SK-N-SH (cell line): ENCODE measurements around the gene CEP170B. TPM values are rescaled to one million over a fixed set of nuclear protein-coding genes. Genes with fewer than 3 reads are reported as not detected.

Source experiments
- CTCF ChIA-PET: fragments of 300-600, 350-600 bp; formaldehyde crosslinking; extraction: SDS; loops from one replicate; lab custom pipeline; 2021; lab: Yijun Ruan, JAX
- POLR2A ChIA-PET: fragments of 350-600 bp; sonication (Branson Sonifier 250); formaldehyde crosslinking; extraction: SDS; loops from one replicate; lab custom pipeline; 2020; ENCODE audit warnings: antibody characterized with exemption, inconsistent platforms; lab: Yijun Ruan, JAX
- DNase-seq: peaks from one replicate; pipeline ENCODE4 v3.0.0; 2012
- H2AFZ ChIP-seq: fragments of 200-600 bp; sonication (generic); 2 replicates; pipeline ENCODE4 v1.8.1; 2016; ENCODE audit warnings: antibody characterized with exemption, mild to moderate bottlenecking, low read depth
- H3F3A ChIP-seq: fragments of 200-600 bp; sonication (generic); replicated peaks from 2 replicates; pipeline ENCODE3; 2016; ENCODE audit warnings: antibody characterized with exemption, mild to moderate bottlenecking; ENCODE audit not compliant: insufficient read depth
- H3K27ac ChIP-seq, 2 experiments: fragments of 200-500 bp in 1 of 2; fragments of 200-600 bp in 1 of 2; sonication (Bioruptor generic) in 1 of 2; sonication (generic), shearing (Covaris generic) in 1 of 2; 2 replicates each; pipeline versions ENCODE4 v1.5.1 to v1.6.1; 2014 to 2016; ENCODE audit warnings: low read depth in 2 of 2, inconsistent platforms in 1 of 2, low read length in 1 of 2, mild to moderate bottlenecking in 1 of 2, mixed read lengths in 1 of 2
- H3K27me3 ChIP-seq: fragments of 200-600 bp; sonication (generic), shearing (Covaris generic); 2 replicates; pipeline ENCODE4 v1.6.1; 2016; ENCODE audit warnings: mixed run types; ENCODE audit not compliant: insufficient read depth
- H3K36me3 ChIP-seq, 2 experiments: fragments of 200-500 bp in 1 of 2; fragments of 200-600 bp in 1 of 2; sonication (Bioruptor generic) in 1 of 2; sonication (generic) in 1 of 2; replicated peaks in 1 of 2; 2 replicates each; pipeline versions ENCODE3 to v1.5.1; 2014 to 2016; ENCODE audit warnings: low read length in 1 of 2, mild to moderate bottlenecking in 1 of 2; ENCODE audit not compliant: insufficient read depth in 2 of 2, control insufficient read depth in 1 of 2
- H3K4me1 ChIP-seq, 2 experiments: fragments of 200-500 bp in 1 of 2; fragments of 200-600 bp in 1 of 2; sonication (Bioruptor generic) in 1 of 2; sonication (generic), shearing (Covaris generic) in 1 of 2; 2 replicates each; pipeline versions ENCODE4 v1.5.1 to v1.6.1; 2014 to 2016; ENCODE audit warnings: low read depth in 1 of 2, low read length in 1 of 2, mixed run types in 1 of 2; ENCODE audit not compliant: insufficient read depth in 2 of 2, control insufficient read depth in 1 of 2
- H3K4me2 ChIP-seq: fragments of 200-600 bp; sonication (generic), shearing (Covaris generic); 2 replicates; pipeline ENCODE4 v1.6.1; 2017; ENCODE audit warnings: mixed run types
- H3K4me3 ChIP-seq, 2 experiments: fragments of 200-500 bp in 1 of 2; fragments of 200-600 bp in 1 of 2; sonication (Bioruptor generic) in 1 of 2; sonication (generic), shearing (Covaris generic) in 1 of 2; 2 replicates each; pipeline versions ENCODE4 v1.5.1 to v1.8.1; 2014 to 2016; ENCODE audit warnings: low read depth in 2 of 2, inconsistent platforms in 1 of 2, low read length in 1 of 2, mild to moderate bottlenecking in 1 of 2, mixed read lengths in 1 of 2, moderate library complexity in 1 of 2
- H3K79me2 ChIP-seq: fragments of 200-600 bp; sonication (generic); 2 replicates; pipeline ENCODE4 v1.8.1; 2017; ENCODE audit warnings: mild to moderate bottlenecking; ENCODE audit not compliant: insufficient read depth
- H3K9ac ChIP-seq: fragments of 200-600 bp; sonication (generic); 2 replicates; pipeline ENCODE4 v1.6.1; 2017; ENCODE audit warnings: mixed run types
- H3K9me2 ChIP-seq: fragments of 200-600 bp; sonication (generic); 2 replicates; pipeline ENCODE4 v1.6.1; 2017; ENCODE audit warnings: mixed run types
- H3K9me3 ChIP-seq: fragments of 200-600 bp; sonication (generic); 2 replicates; pipeline ENCODE4 v1.6.1; 2017; ENCODE audit warnings: mixed run types, mild to moderate bottlenecking, moderate library complexity
- H4K20me1 ChIP-seq: fragments of 200-600 bp; sonication (generic); 2 replicates; pipeline ENCODE4 v1.6.1; 2017; ENCODE audit warnings: mild to moderate bottlenecking, mixed run types; ENCODE audit not compliant: insufficient read depth
- EP300 ChIP-seq, 2 experiments: IDR thresholded peaks; 2 replicates each; pipeline versions ENCODE4 v1.4.0 to v1.6.1; 2012; ENCODE audit warnings: borderline replicate concordance in 1 of 2, low read depth in 1 of 2, low read length in 1 of 2
- EZH2phosphoT487 ChIP-seq: fragments of 200-600 bp; sonication (generic); IDR thresholded peaks from 2 replicates; pipeline ENCODE4 v1.6.1; 2017; ENCODE audit warnings: low read depth, mixed run types, mild to moderate bottlenecking, antibody characterized with exemption, moderate library complexity, borderline replicate concordance
- FOXM1 ChIP-seq: IDR thresholded peaks from 2 replicates; pipeline ENCODE4 v1.4.0; 2012; ENCODE audit warnings: low read depth, mild to moderate bottlenecking
- GABPA ChIP-seq: IDR thresholded peaks from 2 replicates; pipeline ENCODE4 v1.4.0; 2012; ENCODE audit warnings: low read depth, mild to moderate bottlenecking
- POLR2AphosphoS5 ChIP-seq: IDR thresholded peaks from 2 replicates; pipeline ENCODE4 v1.6.1; 2012; ENCODE audit warnings: low read depth, low read length
- RAD21 ChIP-seq: IDR thresholded peaks from 2 replicates; pipeline ENCODE4 v1.6.1; 2012; ENCODE audit warnings: mild to moderate bottlenecking, low read length
- RCOR1 ChIP-seq: fragments of 150-350 bp; IDR thresholded peaks from 2 replicates; pipeline ENCODE4 v1.6.1; 2017; ENCODE audit warnings: antibody characterized with exemption, low read length
- RFX5 ChIP-seq: IDR thresholded peaks from 2 replicates; pipeline ENCODE4 v1.6.1; 2012; ENCODE audit warnings: mild to moderate bottlenecking, improper control_type of control experiment, low read length
- SMC3 ChIP-seq: IDR thresholded peaks from 2 replicates; pipeline ENCODE4 v1.6.1; 2012; ENCODE audit warnings: low read depth, low read length, improper control_type of control experiment
- TCF12 ChIP-seq: IDR thresholded peaks from 2 replicates; pipeline ENCODE4 v1.4.0; 2012
- YY1 ChIP-seq: IDR thresholded peaks from 2 replicates; pipeline ENCODE4 v1.4.0; 2012; ENCODE audit warnings: low read depth, mild to moderate bottlenecking
- WGBS: methylation state at CpG from one replicate; pipeline ENCODE4 v1.1.6; 2017; ENCODE audit warnings: low lambda C conversion rate; 5-methylcytosine and 5-hydroxymethylcytosine counted together
- polyA plus RNA-seq, 3 experiments: library from polyadenylated mRNA; depleted of rRNA; stranded (reverse); fragments of >200 nt; gene quantifications; 2 replicates each; pipeline ENCODE4 v1.2.3, GENCODE V29; 2012
- TF ChIP-seq, protein P1 (sequence below): IDR thresholded peaks from 2 replicates; pipeline ENCODE4 v1.4.0; 2012; ENCODE audit warnings: low read depth
- TF ChIP-seq, protein P2 (sequence below): fragments of 150-350 bp; IDR thresholded peaks from 2 replicates; pipeline ENCODE4 v1.6.1; 2017; ENCODE audit warnings: antibody characterized with exemption, low read length, low read depth, borderline replicate concordance
- TF ChIP-seq, protein P3 (sequence below): IDR thresholded peaks from 2 replicates; pipeline ENCODE4 v1.4.0; 2012; ENCODE audit warnings: low read depth, borderline replicate concordance
- TF ChIP-seq, protein P4 (sequence below): IDR thresholded peaks from 2 replicates; pipeline ENCODE4 v1.4.0; 2012; ENCODE audit warnings: low read depth, borderline replicate concordance
- TF ChIP-seq, protein P5 (sequence below): fragments of 200-600 bp; sonication (generic); IDR thresholded peaks from 2 replicates; pipeline ENCODE4 v1.6.1; 2017; ENCODE audit warnings: antibody characterized with exemption, mild to moderate bottlenecking, moderate library complexity

Gene CEP170B
- polyA plus RNA-seq, 1 of the 3 experiments (the other 2 are of a cell fraction): 11.0 TPM

DNA sequence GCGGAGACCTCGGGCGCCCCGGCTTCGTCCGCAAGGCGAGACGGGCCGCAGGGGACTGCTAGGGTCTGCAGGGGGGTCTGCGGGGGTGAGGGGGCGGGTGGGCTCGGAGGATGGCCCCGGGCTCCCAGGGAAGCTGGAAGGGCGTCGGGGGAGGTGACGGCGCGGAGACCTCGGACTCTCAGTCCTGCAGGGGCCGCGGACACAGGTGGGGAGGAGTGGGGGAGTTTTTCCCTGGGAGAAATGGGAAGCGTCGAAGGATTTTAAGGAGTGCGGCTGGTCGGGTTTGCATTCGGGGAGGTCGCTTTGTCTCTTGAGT is 38.2 kb upstream of the CEP170B start:
- peak overlapping the region; percentile 42 to 60 for H3K4me3 ChIP-seq
- H3K9ac ChIP-seq: no peak overlapping the region; the same call in 1 of the 2 replicates
- H3K27ac ChIP-seq: peak overlapping the region in 1 of 2 experiments; percentile 1; a peak in 1 of 4 replicates
- H3K9me2 ChIP-seq: no peaks in the 10 kb centered on the region
- H3K9me3 ChIP-seq: no peaks in the 10 kb centered on the region
- no peaks in the 10 kb centered on the region for H3K79me2 ChIP-seq
- no peaks in the 10 kb centered on the region for H3K36me3 ChIP-seq
- TF ChIP-seq RFX5 (no peak), POLR2AphosphoS5 (no peak), RCOR1 (no peak), SMC3 (no peak), FOXM1 (no peak), TCF12 (no peak), EZH2phosphoT487 (no peak), GABPA (no peak)
- TF ChIP-seq, protein P1, sequence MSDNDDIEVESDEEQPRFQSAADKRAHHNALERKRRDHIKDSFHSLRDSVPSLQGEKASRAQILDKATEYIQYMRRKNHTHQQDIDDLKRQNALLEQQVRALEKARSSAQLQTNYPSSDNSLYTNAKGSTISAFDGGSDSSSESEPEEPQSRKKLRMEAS: no peak
- TF ChIP-seq, protein P2, sequence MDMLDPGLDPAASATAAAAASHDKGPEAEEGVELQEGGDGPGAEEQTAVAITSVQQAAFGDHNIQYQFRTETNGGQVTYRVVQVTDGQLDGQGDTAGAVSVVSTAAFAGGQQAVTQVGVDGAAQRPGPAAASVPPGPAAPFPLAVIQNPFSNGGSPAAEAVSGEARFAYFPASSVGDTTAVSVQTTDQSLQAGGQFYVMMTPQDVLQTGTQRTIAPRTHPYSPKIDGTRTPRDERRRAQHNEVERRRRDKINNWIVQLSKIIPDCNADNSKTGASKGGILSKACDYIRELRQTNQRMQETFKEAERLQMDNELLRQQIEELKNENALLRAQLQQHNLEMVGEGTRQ: no peak
- TF ChIP-seq, protein P3, sequence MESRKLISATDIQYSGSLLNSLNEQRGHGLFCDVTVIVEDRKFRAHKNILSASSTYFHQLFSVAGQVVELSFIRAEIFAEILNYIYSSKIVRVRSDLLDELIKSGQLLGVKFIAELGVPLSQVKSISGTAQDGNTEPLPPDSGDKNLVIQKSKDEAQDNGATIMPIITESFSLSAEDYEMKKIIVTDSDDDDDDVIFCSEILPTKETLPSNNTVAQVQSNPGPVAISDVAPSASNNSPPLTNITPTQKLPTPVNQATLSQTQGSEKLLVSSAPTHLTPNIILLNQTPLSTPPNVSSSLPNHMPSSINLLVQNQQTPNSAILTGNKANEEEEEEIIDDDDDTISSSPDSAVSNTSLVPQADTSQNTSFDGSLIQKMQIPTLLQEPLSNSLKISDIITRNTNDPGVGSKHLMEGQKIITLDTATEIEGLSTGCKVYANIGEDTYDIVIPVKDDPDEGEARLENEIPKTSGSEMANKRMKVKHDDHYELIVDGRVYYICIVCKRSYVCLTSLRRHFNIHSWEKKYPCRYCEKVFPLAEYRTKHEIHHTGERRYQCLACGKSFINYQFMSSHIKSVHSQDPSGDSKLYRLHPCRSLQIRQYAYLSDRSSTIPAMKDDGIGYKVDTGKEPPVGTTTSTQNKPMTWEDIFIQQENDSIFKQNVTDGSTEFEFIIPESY: no peak
- peaks cover 0 to 14% of the 10 kb centered on the region in 2 experiments; a peak in 1 of 4 replicates for H3K4me1 ChIP-seq
- ChIA-PET POLR2A (interaction anchor here (2.4 kb wide), 1 partner anchor 74 kb away, joined by 8 read pairs; the partner anchor contains the start of gene SIVA1), CTCF (interaction anchor here (0.6 to 2.8 kb wide), 35 partner anchors 12 to 158 kb away, joined by 3 to 85 read pairs (median 4); partner anchors contain the start of genes AKT1, CEP170B and ZBTB42)
- DNase-seq: no peak
- H3K27me3 ChIP-seq: no peaks in the 10 kb centered on the region
- peak overlapping the region; percentile 66 for H2AFZ ChIP-seq
- peaks cover 4% of the 10 kb centered on the region for H3F3A ChIP-seq
- H3K4me2 ChIP-seq: peak overlapping the region; percentile 94
- 1% methylated on average over 15 of the region's 27 CpGs for WGBS
- H4K20me1 ChIP-seq: no peaks in the 10 kb centered on the region

DNA sequence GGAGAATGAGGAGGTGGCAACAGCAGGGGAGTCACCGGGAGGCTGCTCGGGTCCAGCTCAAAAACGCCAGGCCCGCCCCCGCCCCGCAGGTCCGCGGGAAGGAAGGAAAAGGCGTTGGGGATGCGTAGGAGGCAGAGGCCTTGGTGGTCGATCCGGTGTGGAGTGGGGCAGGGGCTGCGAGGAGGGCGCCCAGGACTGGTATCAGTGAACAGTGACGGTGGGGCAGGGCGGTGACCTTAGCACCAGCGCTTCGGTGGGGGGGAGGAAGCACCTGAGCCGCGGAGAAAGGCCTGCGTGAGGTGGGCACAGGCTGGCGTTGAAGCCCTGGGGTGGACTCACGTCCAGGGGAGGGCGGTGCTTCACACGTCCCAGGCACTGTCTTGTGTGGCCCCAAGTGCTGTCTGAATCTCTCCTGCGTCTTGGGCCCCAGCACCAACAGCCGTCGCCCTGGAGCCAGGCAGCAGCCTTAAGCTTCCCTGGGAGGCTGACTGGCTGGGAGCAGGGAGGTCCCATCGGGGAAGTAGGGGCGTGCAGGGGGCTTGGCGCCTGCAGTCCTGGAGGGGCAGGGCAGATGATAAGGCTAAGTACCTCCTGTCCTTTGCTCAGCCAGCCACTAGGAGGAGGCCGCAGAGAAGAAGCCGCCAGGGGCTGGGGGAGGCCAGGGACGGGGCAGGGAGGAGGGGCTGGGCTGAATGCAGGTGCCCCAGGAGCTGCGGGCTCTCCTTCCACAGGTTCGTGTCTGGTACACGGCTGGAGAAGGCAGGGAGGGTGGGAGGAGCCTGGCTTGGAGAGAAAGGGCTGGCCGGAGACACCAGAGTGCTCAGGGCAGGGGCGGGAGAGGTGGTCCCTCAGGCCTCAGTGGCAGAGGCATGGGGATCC is 37.7 kb upstream of the CEP170B start:
- peak; percentile 85 for DNase-seq
- no peaks in the 10 kb centered on the region for H3K36me3 ChIP-seq

More for the DNA sequence above, 37.7 kb upstream of the CEP170B start:
- peak overlapping the region; percentile 42 to 60 for H3K4me3 ChIP-seq
- H4K20me1 ChIP-seq: no peaks in the 10 kb centered on the region
- H3F3A ChIP-seq: peaks cover 4% of the 10 kb centered on the region
- no peaks in the 10 kb centered on the region for H3K9me2 ChIP-seq
- 14% methylated on average over 34 of the region's 39 CpGs for WGBS
- no peaks in the 10 kb centered on the region for H3K79me2 ChIP-seq
- ChIA-PET POLR2A (interaction anchor here (2.4 kb wide), 1 partner anchor 75 kb away, joined by 8 read pairs; the partner anchor contains the start of gene SIVA1), CTCF (interaction anchor here (0.6 to 2.8 kb wide), 30 partner anchors 12 to 157 kb away, joined by 3 to 85 read pairs (median 4); partner anchors contain the start of genes AKT1, CEP170B and ZBTB42)
- H3K9ac ChIP-seq: no peak overlapping the region; the same call in 1 of the 2 replicates
- H3K4me2 ChIP-seq: peak overlapping the region; percentile 94
- H3K27me3 ChIP-seq: no peaks in the 10 kb centered on the region
- no peak for TF ChIP-seq SMC3
- TF ChIP-seq EP300 (IDR thresholded peaks at IDR 0.05; ENCODE audit: borderline replicate concordance in 1 of 2, low read depth in 1 of 2, low read length in 1 of 2): no peak
- TF ChIP-seq, protein P4, sequence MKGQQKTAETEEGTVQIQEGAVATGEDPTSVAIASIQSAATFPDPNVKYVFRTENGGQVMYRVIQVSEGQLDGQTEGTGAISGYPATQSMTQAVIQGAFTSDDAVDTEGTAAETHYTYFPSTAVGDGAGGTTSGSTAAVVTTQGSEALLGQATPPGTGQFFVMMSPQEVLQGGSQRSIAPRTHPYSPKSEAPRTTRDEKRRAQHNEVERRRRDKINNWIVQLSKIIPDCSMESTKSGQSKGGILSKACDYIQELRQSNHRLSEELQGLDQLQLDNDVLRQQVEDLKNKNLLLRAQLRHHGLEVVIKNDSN: no peak
- TF ChIP-seq GABPA: no peak
- TF ChIP-seq, protein P5, sequence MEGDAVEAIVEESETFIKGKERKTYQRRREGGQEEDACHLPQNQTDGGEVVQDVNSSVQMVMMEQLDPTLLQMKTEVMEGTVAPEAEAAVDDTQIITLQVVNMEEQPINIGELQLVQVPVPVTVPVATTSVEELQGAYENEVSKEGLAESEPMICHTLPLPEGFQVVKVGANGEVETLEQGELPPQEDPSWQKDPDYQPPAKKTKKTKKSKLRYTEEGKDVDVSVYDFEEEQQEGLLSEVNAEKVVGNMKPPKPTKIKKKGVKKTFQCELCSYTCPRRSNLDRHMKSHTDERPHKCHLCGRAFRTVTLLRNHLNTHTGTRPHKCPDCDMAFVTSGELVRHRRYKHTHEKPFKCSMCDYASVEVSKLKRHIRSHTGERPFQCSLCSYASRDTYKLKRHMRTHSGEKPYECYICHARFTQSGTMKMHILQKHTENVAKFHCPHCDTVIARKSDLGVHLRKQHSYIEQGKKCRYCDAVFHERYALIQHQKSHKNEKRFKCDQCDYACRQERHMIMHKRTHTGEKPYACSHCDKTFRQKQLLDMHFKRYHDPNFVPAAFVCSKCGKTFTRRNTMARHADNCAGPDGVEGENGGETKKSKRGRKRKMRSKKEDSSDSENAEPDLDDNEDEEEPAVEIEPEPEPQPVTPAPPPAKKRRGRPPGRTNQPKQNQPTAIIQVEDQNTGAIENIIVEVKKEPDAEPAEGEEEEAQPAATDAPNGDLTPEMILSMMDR: peak; percentile 54
- TF ChIP-seq, protein P2: no peak
- TF ChIP-seq RAD21: peak; percentile 24
- no peak for TF ChIP-seq YY1
- H3K4me1 ChIP-seq: peaks cover 0 to 14% of the 10 kb centered on the region in 2 experiments; a peak in 1 of 4 replicates
- no peak overlapping the region; a peak in 1 of 4 replicates for H3K27ac ChIP-seq
- no peaks in the 10 kb centered on the region for H3K9me3 ChIP-seq
- H2AFZ ChIP-seq: peak overlapping the region; percentile 66
